IMR-90 (cell line): Measurements from ENCODE around the gene TMED3. TPM values are rescaled to one million over a fixed set of nuclear protein-coding genes. Genes with fewer than 3 reads are reported as not detected.

Source experiments
- ATAC-seq: fragments of 200-7000 bp; cut with Tn5 transposase; 2 replicates; pipeline ENCODE4 v1.9.1; 2020; ENCODE audit warnings: low read depth, mild to moderate bottlenecking, moderate library complexity
- BruUV-seq: library from RNA; stranded (reverse); fragments of 400-500 nt; replicated peaks from 2 replicates; lab custom pipeline; 2021; lab: Mats Ljungman, UMichigan
- CTCF ChIA-PET: fragments of 300-600 bp; formaldehyde crosslinking; extraction: SDS; loops from one replicate; lab custom pipeline; 2021; ENCODE audit warnings: antibody characterized with exemption; lab: Yijun Ruan, JAX
- POLR2A ChIA-PET: fragments of 300-600 bp; sonication (Branson Sonifier 250); formaldehyde crosslinking; loops from one replicate; lab custom pipeline; 2022; ENCODE audit warnings: antibody characterized with exemption; ENCODE audit not compliant: unreplicated experiment; lab: Charles Lee
- DNase-seq: peaks from one replicate; pipeline ENCODE4 v3.0.0; 2013
- H2AFZ ChIP-seq: replicated peaks from 2 replicates; pipeline ENCODE3; 2013; ENCODE audit warnings: low read length, mild to moderate bottlenecking; ENCODE audit not compliant: poor library complexity
- H2AK5ac ChIP-seq: 2 replicates; pipeline ENCODE4 v1.6.1; 2013; ENCODE audit warnings: low read depth, low read length, inconsistent platforms
- H2AK9ac ChIP-seq: replicated peaks from 2 replicates; pipeline ENCODE3; 2013; ENCODE audit warnings: mild to moderate bottlenecking, low read depth, low read length, moderate library complexity; ENCODE audit not compliant: poor library complexity
- H2BK120ac ChIP-seq: 2 replicates; pipeline ENCODE4 v1.6.1; 2013; ENCODE audit warnings: low read depth, low read length, inconsistent platforms
- H2BK15ac ChIP-seq: 3 replicates; pipeline ENCODE4 v1.6.1; 2013; ENCODE audit warnings: low read depth, low read length, inconsistent platforms
- H2BK20ac ChIP-seq: 2 replicates; pipeline ENCODE4 v1.6.1; 2013; ENCODE audit warnings: low read depth, mild to moderate bottlenecking, inconsistent platforms, low read length, moderate library complexity
- H2BK5ac ChIP-seq: 2 replicates; pipeline ENCODE4 v1.6.1; 2013; ENCODE audit warnings: mild to moderate bottlenecking, low read depth, low read length, inconsistent platforms; ENCODE audit not compliant: poor library complexity, severe bottlenecking
- H3K14ac ChIP-seq: replicated peaks from 2 replicates; pipeline ENCODE4 v1.6.1; 2013; ENCODE audit warnings: low read depth, low read length, inconsistent platforms
- H3K18ac ChIP-seq: 2 replicates; pipeline ENCODE4 v1.6.1; 2013; ENCODE audit warnings: low read depth, low read length, control low read depth
- H3K23ac ChIP-seq: 2 replicates; pipeline ENCODE4 v1.6.1; 2013; ENCODE audit warnings: low read depth, low read length, inconsistent platforms
- H3K27ac ChIP-seq: 2 replicates; pipeline ENCODE4 v1.5.1; 2013; ENCODE audit warnings: mild to moderate bottlenecking, control low read depth, low read length; ENCODE audit not compliant: insufficient read depth
- H3K27me3 ChIP-seq: 2 replicates; pipeline ENCODE4 v1.6.1; 2013; ENCODE audit warnings: low read length; ENCODE audit not compliant: control insufficient read depth, insufficient read depth
- H3K36me3 ChIP-seq: 2 replicates; pipeline ENCODE4 v1.6.1; 2013; ENCODE audit warnings: low read length, mixed read lengths; ENCODE audit not compliant: control insufficient read depth, insufficient read depth
- H3K4ac ChIP-seq: 2 replicates; pipeline ENCODE4 v1.6.1; 2013; ENCODE audit warnings: low read depth, low read length, inconsistent platforms
- H3K4me1 ChIP-seq: 2 replicates; pipeline ENCODE4 v1.6.1; 2013; ENCODE audit warnings: low read length, mixed read lengths; ENCODE audit not compliant: control insufficient read depth, insufficient read depth
- H3K4me2 ChIP-seq: 2 replicates; pipeline ENCODE4 v1.6.1; 2013; ENCODE audit warnings: low read depth, mild to moderate bottlenecking, control low read depth, low read length, moderate library complexity
- H3K4me3 ChIP-seq: 2 replicates; pipeline ENCODE4 v1.5.1; 2013; ENCODE audit warnings: low read depth, mild to moderate bottlenecking, control low read depth, low read length, moderate library complexity; ENCODE audit not compliant: insufficient read depth
- H3K56ac ChIP-seq: 2 replicates; pipeline ENCODE4 v1.6.1; 2013; ENCODE audit warnings: low read length, inconsistent platforms; ENCODE audit not compliant: insufficient read depth; ENCODE audit errors: extremely low read depth
- H3K79me1 ChIP-seq, 2 experiments: 2 replicates each; pipeline ENCODE4 v1.6.1; 2013; ENCODE audit warnings: low read length in 2 of 2, inconsistent platforms in 1 of 2, low read depth in 1 of 2
- H3K9ac ChIP-seq: 2 replicates; pipeline ENCODE4 v1.6.1; 2013; ENCODE audit warnings: low read depth, low read length, control low read depth
- H3K9me1 ChIP-seq: 2 replicates; pipeline ENCODE4 v1.6.1; 2013; ENCODE audit warnings: low read length, inconsistent platforms; ENCODE audit not compliant: insufficient read depth
- H3K9me3 ChIP-seq: 2 replicates; pipeline ENCODE4 v1.6.1; 2013; ENCODE audit warnings: low read length; ENCODE audit not compliant: control insufficient read depth, insufficient read depth
- H4K20me1 ChIP-seq: 2 replicates; pipeline ENCODE4 v1.6.1; 2013; ENCODE audit warnings: low read length, inconsistent platforms; ENCODE audit not compliant: insufficient read depth
- H4K5ac ChIP-seq: 2 replicates; pipeline ENCODE4 v1.6.1; 2013; ENCODE audit warnings: mild to moderate bottlenecking, low read depth, low read length, control low read depth
- H4K8ac ChIP-seq, 2 experiments: 2 replicates each; pipeline ENCODE4 v1.6.1; 2013; ENCODE audit warnings: low read depth in 2 of 2, low read length in 2 of 2, control low read depth in 1 of 2, inconsistent platforms in 1 of 2
- H4K91ac ChIP-seq: 2 replicates; pipeline ENCODE4 v1.6.1; 2013; ENCODE audit warnings: low read depth, low read length, inconsistent platforms; ENCODE audit not compliant: insufficient read depth
- BHLHE40 ChIP-seq: fragments of 150-350 bp; IDR thresholded peaks from 2 replicates; pipeline ENCODE4 v1.6.1; 2016; ENCODE audit warnings: mild to moderate bottlenecking, low read depth, low read length
- MXI1 ChIP-seq: IDR thresholded peaks from 2 replicates; pipeline ENCODE4 v1.6.1; 2012; ENCODE audit warnings: low read depth, mild to moderate bottlenecking, low read length, moderate library complexity, borderline replicate concordance
- POLR2A ChIP-seq: IDR thresholded peaks from 2 replicates; pipeline ENCODE4 v1.6.1; 2012; ENCODE audit warnings: mild to moderate bottlenecking, low read depth, low read length
- RAD21 ChIP-seq: IDR thresholded peaks from 2 replicates; pipeline ENCODE4 v1.6.1; 2012; ENCODE audit warnings: low read length, improper control_type of control experiment
- RFX5 ChIP-seq: IDR thresholded peaks from 2 replicates; pipeline ENCODE4 v1.8.0; 2012; ENCODE audit warnings: low read depth, mild to moderate bottlenecking, low read length, moderate library complexity
- WGBS, 2 experiments: methylation state at CpG; one replicate each; pipeline versions ENCODE4 v1.1.5 to v1.1.7; 2013; ENCODE audit warnings: missing lambda C conversion rate in 2 of 2; ENCODE audit not compliant: insufficient read length in 1 of 2; ENCODE audit errors: extremely low coverage in 2 of 2; 5-methylcytosine and 5-hydroxymethylcytosine counted together
- dilution Hi-C: fragments of 300-500 bp; cut with HindIII; formaldehyde crosslinking; loops from one replicate; pipeline ENCODE4 v1.14.3; 2018; ENCODE audit warnings: low sequenced_read_pairs; ENCODE audit not compliant: unreplicated experiment
- in situ Hi-C: fragments of 300-500 bp; cut with MboI; formaldehyde crosslinking; loops from 3 replicates; pipeline ENCODE4 v1.14.3; 2019; ENCODE audit warnings: low sequenced_read_pairs, inconsistent platforms, mixed read lengths
- intact Hi-C: fragments of 100-400 bp; cut with micrococcal nuclease; formaldehyde crosslinking; loops from 2 replicates; pipeline ENCODE4 v1.10.0; 2022
- polyA plus RNA-seq, 3 experiments: library from polyadenylated mRNA; depleted of rRNA; stranded (reverse); fragments of >200 nt; gene quantifications; 2 replicates each; pipeline ENCODE4 v1.2.3, GENCODE V29; 2012; ENCODE audit warnings: low replicate concordance in 1 of 3
- total RNA-seq: library from RNA; depleted of rRNA; stranded (reverse); fragments of >200 nt; gene quantifications from 2 replicates; pipeline ENCODE4 v1.2.3, GENCODE V29; 2012

The TMED3 gene
- total and polyA plus RNA-seq, 2 of the 4 experiments (the other 2 are of a cell fraction): 170 to 237 TPM

GRCh38 chr15:79283252-79284048 lies 27.5 kb upstream of the TMED3 start:
- H3K9me1 ChIP-seq: no peaks in the 10 kb centered on the region
- in situ Hi-C loops (no loop called here), dilution Hi-C loops (no loop called here), intact Hi-C loops (no loop called here)
- H2BK120ac ChIP-seq: no peak overlapping the region
- peak; percentile 100 for ATAC-seq
- WGBS, 2 experiments: 10% methylated on average over 28 of the region's 46 CpGs; no CpG with 5 or more reads in 1 of the 2 experiments
- H2AK9ac ChIP-seq: no peak overlapping the region
- H3K4me1 ChIP-seq: no peaks in the 10 kb centered on the region
- no peak overlapping the region for H4K91ac ChIP-seq
- no peaks in the 10 kb centered on the region for H3K79me1 ChIP-seq
- H2BK15ac ChIP-seq: no peak overlapping the region
- H2BK20ac ChIP-seq: no peak overlapping the region
- no peak overlapping the region for H3K9ac ChIP-seq
- no peaks in the 10 kb centered on the region for H4K20me1 ChIP-seq
- no peak overlapping the region for H3K4ac ChIP-seq
- TF ChIP-seq RAD21 (no peak), RFX5 (no peak), BHLHE40 (no peak), POLR2A (no peak), MXI1 (peak; percentile 63; the same call in 1 of the 2 replicates)
- H3K27me3 ChIP-seq: peaks cover 28% of the 10 kb centered on the region
- H2BK5ac ChIP-seq: no peak overlapping the region
- H3K23ac ChIP-seq: no peak overlapping the region
- H3K4me3 ChIP-seq: no peak overlapping the region
- H3K36me3 ChIP-seq: no peaks in the 10 kb centered on the region
- no peak overlapping the region for H3K18ac ChIP-seq
- BruUV-seq: no TSS peak
- ChIA-PET CTCF (no interaction called here), POLR2A (no interaction called here)
- no peak overlapping the region for H4K8ac ChIP-seq
- H3K14ac ChIP-seq: no peak overlapping the region
- H4K5ac ChIP-seq: no peak overlapping the region
- no peaks in the 10 kb centered on the region for H3K9me3 ChIP-seq
- no peak overlapping the region for H2AK5ac ChIP-seq
- no peak overlapping the region for H2AFZ ChIP-seq
- DNase-seq: peak; percentile 21
- no peak overlapping the region for H3K56ac ChIP-seq
- no peak overlapping the region for H3K27ac ChIP-seq
- H3K4me2 ChIP-seq: peak overlapping the region; percentile 77
